GM23338 (cell line): ENCODE results near the gene TXNRD1. TPM values are rescaled to one million over a fixed set of nuclear protein-coding genes. Genes with fewer than 3 reads are reported as not detected.

Source experiments
- ATAC-seq: fragments of 200-7000 bp; cut with Tn5 transposase; 3 replicates; pipeline ENCODE4 v1.9.1; 2020
- DNase-seq: peaks from one replicate; pipeline ENCODE4 v3.0.0-alpha.2; 2015; ENCODE audit warnings: low spot score
- H2AFZ ChIP-seq: fragments of 200-600 bp; sonication (generic); 2 replicates; pipeline ENCODE4 v1.8.0; 2016; ENCODE audit warnings: antibody characterized with exemption, mild to moderate bottlenecking, moderate library complexity
- H3F3A ChIP-seq: fragments of 200-600 bp; sonication (generic); replicated peaks from 2 replicates; pipeline ENCODE4 v1.8.0; 2017; ENCODE audit warnings: antibody characterized with exemption, mixed run types, low read depth
- H3K27ac ChIP-seq: fragments of 200-600 bp; sonication (generic); 2 replicates; pipeline ENCODE4 v1.6.1; 2016; ENCODE audit warnings: low read depth
- H3K27me3 ChIP-seq: fragments of 200-600 bp; sonication (generic); 2 replicates; pipeline ENCODE4 v1.8.0; 2016; ENCODE audit warnings: mild to moderate bottlenecking, mixed run types, moderate library complexity; ENCODE audit not compliant: insufficient read depth
- H3K36me3 ChIP-seq: fragments of 200-600 bp; sonication (generic); 2 replicates; pipeline ENCODE4 v1.8.0; 2016; ENCODE audit warnings: mild to moderate bottlenecking; ENCODE audit not compliant: insufficient read depth
- H3K4me1 ChIP-seq: fragments of 200-600 bp; sonication (generic); 2 replicates; pipeline ENCODE4 v1.8.0; 2016; ENCODE audit warnings: mild to moderate bottlenecking, moderate library complexity; ENCODE audit not compliant: insufficient read depth
- H3K4me2 ChIP-seq: fragments of 200-600 bp; sonication (generic); 2 replicates; pipeline ENCODE4 v1.7.1; 2017; ENCODE audit warnings: mixed run types
- H3K4me3 ChIP-seq: fragments of 200-600 bp; sonication (generic); 2 replicates; pipeline ENCODE4 v1.6.1; 2016; ENCODE audit warnings: mixed run types
- H3K79me2 ChIP-seq: fragments of 200-600 bp; sonication (generic); replicated peaks from 2 replicates; pipeline ENCODE4 v1.8.0; 2017; ENCODE audit warnings: mild to moderate bottlenecking; ENCODE audit not compliant: insufficient read depth
- H3K9me2 ChIP-seq: fragments of 200-600 bp; sonication (generic); 2 replicates; pipeline ENCODE4 v1.8.0; 2017; ENCODE audit not compliant: insufficient read depth
- H4K20me1 ChIP-seq: fragments of 200-600 bp; sonication (generic); replicated peaks from 2 replicates; pipeline ENCODE4 v1.8.0; 2017; ENCODE audit warnings: mild to moderate bottlenecking; ENCODE audit not compliant: insufficient read depth
- H3K27ac Mint-ChIP-seq: 2 replicates; pipeline ENCODE4 v1.8.0; 2020; ENCODE audit warnings: inconsistent platforms, mild to moderate bottlenecking, moderate library complexity, mixed read lengths
- H3K27me3 Mint-ChIP-seq: 3 replicates; pipeline ENCODE4 v1.8.0; 2022; ENCODE audit warnings: low read depth, mild to moderate bottlenecking, moderate library complexity, mixed read lengths, inconsistent platforms; ENCODE audit not compliant: insufficient read depth, poor library complexity
- H3K36me3 Mint-ChIP-seq: 3 replicates; pipeline ENCODE4 v1.8.0; 2021; ENCODE audit warnings: low read depth, mild to moderate bottlenecking, inconsistent platforms, moderate library complexity, mixed read lengths
- H3K4me1 Mint-ChIP-seq: 3 replicates; pipeline ENCODE4 v1.8.0; 2020; ENCODE audit warnings: mild to moderate bottlenecking, inconsistent platforms, mixed read lengths
- H3K4me3 Mint-ChIP-seq: 3 replicates; pipeline ENCODE4 v1.8.0; 2021; ENCODE audit warnings: moderate library complexity, mild to moderate bottlenecking, inconsistent platforms, mixed read lengths
- H3K9me3 Mint-ChIP-seq: 3 replicates; pipeline ENCODE4 v1.8.0; 2020; ENCODE audit warnings: moderate library complexity, mild to moderate bottlenecking, inconsistent platforms, mixed read lengths
- CREB1 ChIP-seq: fragments of 250-450 bp; sonication (Bioruptor Pico); IDR thresholded peaks from 2 replicates; pipeline ENCODE4 v1.5.0; 2020; ENCODE audit warnings: low read depth, mild to moderate bottlenecking, moderate library complexity
- CTCF ChIP-seq, 2 experiments: fragments of 200-600 bp in 1 of 2; sonication (generic) in 1 of 2; conservative IDR thresholded peaks; 2 replicates each; pipeline versions ENCODE4 v1.5.1 to v1.6.1; 2016 to 2017; ENCODE audit warnings: antibody characterized with exemption in 2 of 2, low read depth in 2 of 2, mild to moderate bottlenecking in 2 of 2, moderate library complexity in 1 of 2
- EZH2 ChIP-seq: fragments of 200-600 bp; sonication (generic); IDR thresholded peaks from one replicate; pipeline ENCODE4 v1.8.0; 2017; ENCODE audit warnings: antibody characterized with exemption, mild to moderate bottlenecking, low read depth; ENCODE audit not compliant: unreplicated experiment
- EZH2phosphoT487 ChIP-seq: fragments of 200-600 bp; sonication (generic); IDR thresholded peaks from one replicate; pipeline ENCODE4 v1.8.1; 2018; ENCODE audit warnings: antibody characterized with exemption; ENCODE audit not compliant: unreplicated experiment
- JUNB ChIP-seq: IDR thresholded peaks from one replicate; pipeline ENCODE4 v1.6.1; 2016; ENCODE audit warnings: antibody characterized with exemption; ENCODE audit not compliant: unreplicated experiment
- NANOG ChIP-seq: IDR thresholded peaks from 2 replicates; pipeline ENCODE4 v1.6.1; 2016; ENCODE audit warnings: antibody characterized with exemption, borderline replicate concordance
- POLR2AphosphoS5 ChIP-seq: IDR thresholded peaks from 2 replicates; pipeline ENCODE4 v1.6.1; 2016; ENCODE audit warnings: antibody characterized with exemption, low read depth
- REST ChIP-seq: IDR thresholded peaks from one replicate; pipeline ENCODE4 v1.6.1; 2018; ENCODE audit warnings: antibody characterized with exemption; ENCODE audit not compliant: unreplicated experiment
- STAT1 ChIP-seq: IDR thresholded peaks from one replicate; pipeline ENCODE4 v1.6.1; 2016; ENCODE audit warnings: antibody characterized with exemption; ENCODE audit not compliant: unreplicated experiment
- ZNF114 ChIP-seq: fragments of 250-450 bp; sonication (Bioruptor Pico); IDR thresholded peaks from 2 replicates; pipeline ENCODE4 v1.5.0; 2020; ENCODE audit warnings: mild to moderate bottlenecking, moderate library complexity
- ZNF331 ChIP-seq: fragments of 250-450 bp; sonication (Bioruptor Pico); IDR thresholded peaks from 2 replicates; pipeline ENCODE4 v1.5.0; 2020; ENCODE audit warnings: low read depth, mild to moderate bottlenecking, moderate library complexity
- polyA plus RNA-seq: library from polyadenylated mRNA; unstranded; fragments of >200 nt; fragmentation: Nextera tagmentation; extraction: Ambion mirVana; gene quantifications from 2 replicates; pipeline ENCODE4 v1.2.1, GENCODE V29; 2016
- total RNA-seq: library from RNA; depleted of rRNA; stranded (reverse); fragments of >200 nt; shearing (Covaris generic); gene quantifications from 2 replicates; pipeline ENCODE4 v1.2.3, GENCODE V29; 2014
- TF ChIP-seq, protein P1 (sequence below): IDR thresholded peaks from 2 replicates; pipeline ENCODE4 v1.6.1; 2016; ENCODE audit warnings: antibody characterized with exemption
- TF ChIP-seq, protein P2 (sequence below): fragments of 250-450 bp; sonication (Bioruptor Pico); IDR thresholded peaks from 2 replicates; pipeline ENCODE4 v1.5.0; 2020; ENCODE audit warnings: mild to moderate bottlenecking, moderate library complexity

The TXNRD1 gene
- total and polyA plus RNA-seq, 2 experiments from 2014 or later, result 115 to 127 TPM

DNA sequence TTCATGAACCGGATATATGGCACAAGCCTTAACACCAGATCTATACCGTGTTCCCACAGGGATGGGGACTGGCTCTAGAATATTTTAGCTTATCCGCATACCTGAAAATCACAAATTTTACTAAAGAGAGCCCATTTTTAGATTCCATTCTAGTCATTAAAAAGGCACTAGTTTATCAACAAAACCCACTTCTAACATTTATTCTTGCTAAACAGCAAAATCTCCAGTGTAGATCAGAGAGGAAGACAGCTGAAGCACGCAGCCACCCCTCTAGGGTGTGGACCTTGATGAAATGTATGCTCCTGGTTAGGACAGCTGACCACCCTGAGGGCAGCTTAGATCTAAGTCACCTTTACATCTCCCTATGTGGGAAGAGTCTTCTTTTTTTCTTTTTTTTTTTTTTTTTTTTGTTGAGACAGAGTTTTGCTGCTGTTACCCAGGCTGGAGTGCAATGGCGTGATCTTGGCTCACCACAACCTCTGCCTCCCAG is 150.4 kb downstream of the TXNRD1 start:
- H3F3A ChIP-seq, result no peaks in the 10 kb centered on the region
- no peaks in the 10 kb centered on the region for H4K20me1 ChIP-seq
- peaks cover 33% of the 10 kb centered on the region for H3K9me3 Mint-ChIP-seq
- H3K4me3 ChIP-seq, result no peak overlapping the region
- H3K27me3 ChIP-seq, result no peaks in the 10 kb centered on the region
- no peak overlapping the region for H3K27ac Mint-ChIP-seq
- no peaks in the 10 kb centered on the region for H3K79me2 ChIP-seq
- TF ChIP-seq CTCF (conservative IDR thresholded peaks at IDR 0.05; ENCODE audit: low read depth in 2 of 2), result no peak
- no peak for TF ChIP-seq EZH2phosphoT487
- TF ChIP-seq STAT1, result no peak
- no peak for TF ChIP-seq CREB1 (CRISPR knock-in tag)
- no peak for TF ChIP-seq POLR2AphosphoS5
- TF ChIP-seq ZNF114 (CRISPR knock-in tag), result no peak
- TF ChIP-seq, protein P1, sequence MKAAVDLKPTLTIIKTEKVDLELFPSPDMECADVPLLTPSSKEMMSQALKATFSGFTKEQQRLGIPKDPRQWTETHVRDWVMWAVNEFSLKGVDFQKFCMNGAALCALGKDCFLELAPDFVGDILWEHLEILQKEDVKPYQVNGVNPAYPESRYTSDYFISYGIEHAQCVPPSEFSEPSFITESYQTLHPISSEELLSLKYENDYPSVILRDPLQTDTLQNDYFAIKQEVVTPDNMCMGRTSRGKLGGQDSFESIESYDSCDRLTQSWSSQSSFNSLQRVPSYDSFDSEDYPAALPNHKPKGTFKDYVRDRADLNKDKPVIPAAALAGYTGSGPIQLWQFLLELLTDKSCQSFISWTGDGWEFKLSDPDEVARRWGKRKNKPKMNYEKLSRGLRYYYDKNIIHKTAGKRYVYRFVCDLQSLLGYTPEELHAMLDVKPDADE, result no peak
- no peak for TF ChIP-seq NANOG
- TF ChIP-seq, protein P2, sequence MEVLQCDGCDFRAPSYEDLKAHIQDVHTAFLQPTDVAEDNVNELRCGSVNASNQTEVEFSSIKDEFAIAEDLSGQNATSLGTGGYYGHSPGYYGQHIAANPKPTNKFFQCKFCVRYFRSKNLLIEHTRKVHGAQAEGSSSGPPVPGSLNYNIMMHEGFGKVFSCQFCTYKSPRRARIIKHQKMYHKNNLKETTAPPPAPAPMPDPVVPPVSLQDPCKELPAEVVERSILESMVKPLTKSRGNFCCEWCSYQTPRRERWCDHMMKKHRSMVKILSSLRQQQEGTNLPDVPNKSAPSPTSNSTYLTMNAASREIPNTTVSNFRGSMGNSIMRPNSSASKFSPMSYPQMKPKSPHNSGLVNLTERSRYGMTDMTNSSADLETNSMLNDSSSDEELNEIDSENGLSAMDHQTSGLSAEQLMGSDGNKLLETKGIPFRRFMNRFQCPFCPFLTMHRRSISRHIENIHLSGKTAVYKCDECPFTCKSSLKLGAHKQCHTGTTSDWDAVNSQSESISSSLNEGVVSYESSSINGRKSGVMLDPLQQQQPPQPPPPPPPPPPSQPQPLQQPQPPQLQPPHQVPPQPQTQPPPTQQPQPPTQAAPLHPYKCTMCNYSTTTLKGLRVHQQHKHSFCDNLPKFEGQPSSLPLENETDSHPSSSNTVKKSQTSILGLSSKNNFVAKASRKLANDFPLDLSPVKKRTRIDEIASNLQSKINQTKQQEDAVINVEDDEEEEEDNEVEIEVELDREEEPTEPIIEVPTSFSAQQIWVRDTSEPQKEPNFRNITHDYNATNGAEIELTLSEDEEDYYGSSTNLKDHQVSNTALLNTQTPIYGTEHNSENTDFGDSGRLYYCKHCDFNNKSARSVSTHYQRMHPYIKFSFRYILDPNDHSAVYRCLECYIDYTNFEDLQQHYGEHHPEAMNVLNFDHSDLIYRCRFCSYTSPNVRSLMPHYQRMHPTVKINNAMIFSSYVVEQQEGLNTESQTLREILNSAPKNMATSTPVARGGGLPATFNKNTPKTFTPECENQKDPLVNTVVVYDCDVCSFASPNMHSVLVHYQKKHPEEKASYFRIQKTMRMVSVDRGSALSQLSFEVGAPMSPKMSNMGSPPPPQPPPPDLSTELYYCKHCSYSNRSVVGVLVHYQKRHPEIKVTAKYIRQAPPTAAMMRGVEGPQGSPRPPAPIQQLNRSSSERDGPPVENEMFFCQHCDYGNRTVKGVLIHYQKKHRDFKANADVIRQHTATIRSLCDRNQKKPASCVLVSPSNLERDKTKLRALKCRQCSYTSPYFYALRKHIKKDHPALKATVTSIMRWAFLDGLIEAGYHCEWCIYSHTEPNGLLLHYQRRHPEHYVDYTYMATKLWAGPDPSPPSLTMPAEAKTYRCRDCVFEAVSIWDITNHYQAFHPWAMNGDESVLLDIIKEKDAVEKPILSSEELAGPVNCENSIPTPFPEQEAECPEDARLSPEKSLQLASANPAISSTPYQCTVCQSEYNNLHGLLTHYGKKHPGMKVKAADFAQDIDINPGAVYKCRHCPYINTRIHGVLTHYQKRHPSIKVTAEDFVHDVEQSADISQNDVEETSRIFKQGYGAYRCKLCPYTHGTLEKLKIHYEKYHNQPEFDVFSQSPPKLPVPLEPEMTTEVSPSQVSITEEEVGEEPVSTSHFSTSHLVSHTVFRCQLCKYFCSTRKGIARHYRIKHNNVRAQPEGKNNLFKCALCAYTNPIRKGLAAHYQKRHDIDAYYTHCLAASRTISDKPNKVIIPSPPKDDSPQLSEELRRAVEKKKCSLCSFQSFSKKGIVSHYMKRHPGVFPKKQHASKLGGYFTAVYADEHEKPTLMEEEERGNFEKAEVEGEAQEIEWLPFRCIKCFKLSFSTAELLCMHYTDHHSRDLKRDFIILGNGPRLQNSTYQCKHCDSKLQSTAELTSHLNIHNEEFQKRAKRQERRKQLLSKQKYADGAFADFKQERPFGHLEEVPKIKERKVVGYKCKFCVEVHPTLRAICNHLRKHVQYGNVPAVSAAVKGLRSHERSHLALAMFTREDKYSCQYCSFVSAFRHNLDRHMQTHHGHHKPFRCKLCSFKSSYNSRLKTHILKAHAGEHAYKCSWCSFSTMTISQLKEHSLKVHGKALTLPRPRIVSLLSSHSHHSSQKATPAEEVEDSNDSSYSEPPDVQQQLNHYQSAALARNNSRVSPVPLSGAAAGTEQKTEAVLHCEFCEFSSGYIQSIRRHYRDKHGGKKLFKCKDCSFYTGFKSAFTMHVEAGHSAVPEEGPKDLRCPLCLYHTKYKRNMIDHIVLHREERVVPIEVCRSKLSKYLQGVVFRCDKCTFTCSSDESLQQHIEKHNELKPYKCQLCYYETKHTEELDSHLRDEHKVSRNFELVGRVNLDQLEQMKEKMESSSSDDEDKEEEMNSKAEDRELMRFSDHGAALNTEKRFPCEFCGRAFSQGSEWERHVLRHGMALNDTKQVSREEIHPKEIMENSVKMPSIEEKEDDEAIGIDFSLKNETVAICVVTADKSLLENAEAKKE (CRISPR knock-in tag), result no peak
- TF ChIP-seq JUNB, result no peak
- no peak for TF ChIP-seq REST
- no peak for TF ChIP-seq EZH2
- TF ChIP-seq ZNF331 (CRISPR knock-in tag), result no peak
- DNase-seq, result no peak
- H3K27ac ChIP-seq, result no peak overlapping the region
- no peak overlapping the region for H2AFZ ChIP-seq
- H3K36me3 Mint-ChIP-seq, result peaks cover 33% of the 10 kb centered on the region
- H3K27me3 Mint-ChIP-seq, result peaks cover 16% of the 10 kb centered on the region
- H3K4me2 ChIP-seq, result no peak overlapping the region
- peaks cover 15% of the 10 kb centered on the region for H3K4me1 Mint-ChIP-seq
- H3K4me1 ChIP-seq, result peaks cover 2% of the 10 kb centered on the region
- H3K4me3 Mint-ChIP-seq, result no peak overlapping the region
- H3K9me2 ChIP-seq, result peaks cover 4% of the 10 kb centered on the region; the same call in 1 of the 2 replicates
- no peak for ATAC-seq
- H3K36me3 ChIP-seq, result no peaks in the 10 kb centered on the region; the same call in 1 of the 2 replicates
